K562 (cell line): ENCODE results near the gene ARMC2. TPM values are rescaled to one million over a fixed set of nuclear protein-coding genes. Genes with fewer than 3 reads are reported as not detected.

Experiments used
- ATAC-seq: fragments of 200-7000 bp; cut with Tn5 transposase; 3 replicates; pipeline ENCODE4 v1.9.1; 2020; ENCODE audit warnings: moderate library complexity
- BruUV-seq: library from RNA; stranded (reverse); fragments of 400-500 nt; replicated peaks from 2 replicates; lab custom pipeline; 2021; lab: Mats Ljungman, UMichigan
- CTCF ChIA-PET: fragments of 300-600 bp; formaldehyde crosslinking; extraction: SDS; loops from one replicate; lab custom pipeline; 2021; ENCODE audit warnings: low intra/inter-chr PET ratio; lab: Yijun Ruan, JAX
- POLR2A ChIA-PET: fragments of 300-600, 350-650 bp; sonication (Branson Sonifier 250); formaldehyde crosslinking; extraction: SDS; loops from one replicate; lab custom pipeline; 2021; ENCODE audit warnings: antibody characterized with exemption, inconsistent platforms; lab: Yijun Ruan, JAX
- DNase-seq, 4 experiments: peaks; one replicate each; pipeline versions ENCODE4 v3.0.0 to v3.0.0-alpha.2; 2011 to 2018; ENCODE audit warnings: low spot score in 3 of 4, mixed read lengths in 3 of 4; ENCODE audit errors: extremely low read depth in 1 of 4
- FAIRE-seq: peaks from 2 replicates; lab custom pipeline; 2011; peaks lifted over from hg19 to GRCh38; lab: Jason Lieb, UNC
- H2AFZ ChIP-seq: 2 replicates; pipeline ENCODE4 v1.6.0; 2011; ENCODE audit warnings: low read depth, low read length, control low read depth, inconsistent platforms
- H3K27ac ChIP-seq: fragments of 200-600 bp; 3 replicates; pipeline ENCODE4 v1.8.0; 2011; ENCODE audit warnings: low read depth, mild to moderate bottlenecking, control low read depth, inconsistent platforms, low read length, moderate library complexity, mixed read lengths; ENCODE audit errors: extremely low read depth
- H3K27me3 ChIP-seq, 2 experiments: fragments of 300-600 bp in 1 of 2; 2 replicates in 1 of 2; 3 replicates in 1 of 2; pipeline versions ENCODE4 v1.6.0 to v1.8.0; 2011; ENCODE audit warnings: inconsistent platforms in 2 of 2, low read length in 2 of 2, mild to moderate bottlenecking in 1 of 2, mixed read lengths in 1 of 2, moderate library complexity in 1 of 2; ENCODE audit not compliant: control insufficient read depth in 2 of 2, insufficient read depth in 2 of 2
- H3K36me3 ChIP-seq: fragments of 300-600 bp; 3 replicates; pipeline ENCODE4 v1.8.0; 2011; ENCODE audit warnings: mild to moderate bottlenecking, low read length, inconsistent platforms; ENCODE audit not compliant: control insufficient read depth, insufficient read depth
- H3K4me1 ChIP-seq, 2 experiments: fragments of 200-600 bp in 1 of 2; replicated peaks in 1 of 2; 2 replicates in 1 of 2; 3 replicates in 1 of 2; pipeline versions ENCODE4 v1.5.1 to v1.8.0; 2011; ENCODE audit warnings: inconsistent platforms in 2 of 2, low read length in 2 of 2, mild to moderate bottlenecking in 1 of 2, mixed read lengths in 1 of 2, moderate library complexity in 1 of 2; ENCODE audit not compliant: control insufficient read depth in 2 of 2, insufficient read depth in 2 of 2
- H3K4me2 ChIP-seq: 2 replicates; pipeline ENCODE4 v1.6.1; 2011; ENCODE audit warnings: low read length, control low read depth, inconsistent platforms, mixed read lengths; ENCODE audit not compliant: insufficient read depth
- H3K4me3 ChIP-seq: fragments of 200-600 bp; sonication (generic), shearing (Covaris generic); 2 replicates; pipeline ENCODE4 v1.5.1; 2016; ENCODE audit warnings: control low read depth, inconsistent platforms
- H3K79me2 ChIP-seq: fragments of 200-600 bp; 3 replicates; pipeline ENCODE4 v1.8.0; 2011; ENCODE audit warnings: low read length, inconsistent platforms; ENCODE audit not compliant: control insufficient read depth, insufficient read depth
- H3K9ac ChIP-seq, 2 experiments: 2 replicates each; pipeline versions ENCODE4 v1.6.0 to v1.6.1; 2011; ENCODE audit warnings: low read depth in 2 of 2, low read length in 2 of 2, control low read depth in 1 of 2, inconsistent platforms in 1 of 2, mild to moderate bottlenecking in 1 of 2, mixed read lengths in 1 of 2; ENCODE audit not compliant: insufficient read depth in 1 of 2
- H3K9me1 ChIP-seq: one replicate; pipeline ENCODE4 v1.6.0; 2011; ENCODE audit warnings: inconsistent platforms, mild to moderate bottlenecking, low read length, moderate library complexity; ENCODE audit not compliant: control insufficient read depth, insufficient read depth
- H3K9me3 ChIP-seq: replicated peaks from 2 replicates; pipeline ENCODE4 v1.5.1; 2011; ENCODE audit warnings: low read depth, low read length, inconsistent platforms; ENCODE audit not compliant: control insufficient read depth, insufficient read depth
- H4K20me1 ChIP-seq: replicated peaks from 2 replicates; pipeline ENCODE4 v1.6.1; 2011; ENCODE audit warnings: low read length, inconsistent platforms, mixed read lengths; ENCODE audit not compliant: control insufficient read depth, insufficient read depth
- ARID2 ChIP-seq: fragments of 450-650 bp; IDR thresholded peaks from 2 replicates; pipeline ENCODE4 v1.6.1; 2017; ENCODE audit warnings: antibody characterized with exemption, mild to moderate bottlenecking
- KLF13 ChIP-seq: fragments of 450-650 bp; IDR thresholded peaks from 2 replicates; pipeline ENCODE4 v1.6.1; 2016; ENCODE audit warnings: missing genetic modification characterization, low read depth, mild to moderate bottlenecking, missing compliant biosample characterization, moderate library complexity, borderline replicate concordance
- NFXL1 ChIP-seq: fragments of 450-650 bp; formaldehyde crosslinking; IDR thresholded peaks from 2 replicates; pipeline ENCODE4 v1.4.0; 2021; ENCODE audit warnings: mild to moderate bottlenecking
- PML ChIP-seq: IDR thresholded peaks from 2 replicates; pipeline ENCODE4 v1.6.1; 2012; ENCODE audit warnings: low read length, inconsistent platforms
- POLR2AphosphoS5 ChIP-seq: IDR thresholded peaks from 2 replicates; pipeline ENCODE4 v1.6.1; 2011; ENCODE audit warnings: mild to moderate bottlenecking, low read depth, low read length, moderate library complexity; ENCODE audit not compliant: control insufficient read depth, insufficient read depth
- SMARCC2 ChIP-seq: fragments of 450-650 bp; IDR thresholded peaks from 2 replicates; pipeline ENCODE4 v1.6.1; 2017; ENCODE audit warnings: antibody characterized with exemption, moderate library complexity, mild to moderate bottlenecking, low read depth
- SP2 ChIP-seq: IDR thresholded peaks from 2 replicates; pipeline ENCODE4 v1.6.1; 2011; ENCODE audit warnings: mild to moderate bottlenecking, low read depth, low read length, moderate library complexity; ENCODE audit not compliant: poor library complexity, severe bottlenecking; ENCODE audit errors: extremely low read depth
- XRCC5 ChIP-seq: fragments of 200-400 bp; formaldehyde crosslinking; IDR thresholded peaks from 2 replicates; pipeline ENCODE4 v1.6.1; 2017; ENCODE audit warnings: low read depth, mild to moderate bottlenecking, low read length
- ZNF212 ChIP-seq: fragments of 450-650 bp; formaldehyde crosslinking; IDR thresholded peaks from 2 replicates; pipeline ENCODE4 v1.4.0; 2020; ENCODE audit warnings: mild to moderate bottlenecking
- ZNF282 ChIP-seq: sonication (generic); formaldehyde crosslinking; IDR thresholded peaks from 2 replicates; pipeline ENCODE4 v1.8.1; 2023; ENCODE audit warnings: missing genetic modification reagents
- ZNF384 ChIP-seq: IDR thresholded peaks from 2 replicates; pipeline ENCODE4 v1.6.1; 2012; ENCODE audit warnings: low read depth, low read length, improper control_type of control experiment
- in situ Hi-C: fragments of 300-500 bp; cut with MboI; formaldehyde crosslinking; loops from 4 replicates; pipeline ENCODE4 v1.15.0; 2018; ENCODE audit warnings: inconsistent platforms, mixed read lengths
- intact Hi-C: fragments of 100-400 bp; cut with micrococcal nuclease; formaldehyde crosslinking; loops from 2 replicates; pipeline ENCODE4 v1.14.2; 2022
- polyA plus RNA-seq, 8 experiments: library from polyadenylated mRNA; depleted of rRNA in 4 of 8; stranded (reverse) in 5 of 8; unstranded in 3 of 8; fragments of >200 nt; fragmentation: Nextera tagmentation in 2 of 8; fragmentation: Illumina TruSeq in 1 of 8; extraction: Ambion mirVana in 2 of 8; extraction: Trizol in 1 of 8; gene quantifications; 2 replicates each; pipeline versions ENCODE4 v1.2.1 to v1.2.3, GENCODE V29; 2011 to 2014; ENCODE audit warnings: inconsistent platforms in 1 of 8, missing spikeins in 1 of 8
- total RNA-seq, 7 experiments: library from RNA; depleted of rRNA in 6 of 7; stranded (reverse); fragments of >200 nt in 6 of 7; fragmentation: Illumina TruSeq in 2 of 7; extraction: Trizol in 2 of 7; gene quantifications; 2 replicates each; pipeline versions ENCODE4 v1.2.1 to v1.2.3, GENCODE V29; 2011 to 2021; ENCODE audit warnings: low replicate concordance in 1 of 7
- TF ChIP-seq, protein P1 (sequence below), 2 experiments: fragments of 450-650 bp in 1 of 2; IDR thresholded peaks; 2 replicates each; pipeline ENCODE4 v1.6.1; 2011 to 2017; ENCODE audit warnings: low read depth in 2 of 2, antibody characterized with exemption in 1 of 2, borderline replicate concordance in 1 of 2, low read length in 1 of 2, mild to moderate bottlenecking in 1 of 2, mixed read lengths in 1 of 2; ENCODE audit not compliant: control insufficient read depth in 1 of 2
- TF ChIP-seq, protein P2 (sequence below): fragments of 250-450 bp; sonication (Bioruptor Pico); IDR thresholded peaks from 2 replicates; pipeline ENCODE4 v1.5.0; 2022; ENCODE audit warnings: mild to moderate bottlenecking

ARMC2 gene
- total and polyA plus RNA-seq, 9 of the 15 experiments (the other 6 are each of a cell fraction or from before 2014, with no cell fraction given) = 0.14 to 3.0 (median 0.82) TPM

DNA sequence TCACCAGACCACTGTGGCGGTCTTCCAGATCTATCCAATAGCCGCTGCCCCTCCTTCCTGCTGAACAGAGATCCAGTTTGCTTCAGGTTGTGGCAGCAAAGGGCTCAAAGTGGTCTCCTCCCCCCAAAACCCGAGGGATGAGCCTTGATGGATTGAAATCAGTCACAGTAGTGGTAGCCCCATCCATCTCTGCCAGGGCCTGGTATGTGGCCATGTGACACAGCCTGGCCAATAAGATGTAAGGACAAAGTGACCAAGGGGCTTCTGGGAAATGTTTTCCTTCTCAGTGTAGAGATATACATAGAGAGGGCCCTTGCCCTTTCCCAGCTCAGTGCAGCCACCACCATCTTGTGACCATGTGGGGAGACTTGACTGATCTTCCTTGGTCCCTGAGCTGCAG, 4.1 kb upstream of the ARMC2 start (continued):
- TF ChIP-seq, protein P1, sequence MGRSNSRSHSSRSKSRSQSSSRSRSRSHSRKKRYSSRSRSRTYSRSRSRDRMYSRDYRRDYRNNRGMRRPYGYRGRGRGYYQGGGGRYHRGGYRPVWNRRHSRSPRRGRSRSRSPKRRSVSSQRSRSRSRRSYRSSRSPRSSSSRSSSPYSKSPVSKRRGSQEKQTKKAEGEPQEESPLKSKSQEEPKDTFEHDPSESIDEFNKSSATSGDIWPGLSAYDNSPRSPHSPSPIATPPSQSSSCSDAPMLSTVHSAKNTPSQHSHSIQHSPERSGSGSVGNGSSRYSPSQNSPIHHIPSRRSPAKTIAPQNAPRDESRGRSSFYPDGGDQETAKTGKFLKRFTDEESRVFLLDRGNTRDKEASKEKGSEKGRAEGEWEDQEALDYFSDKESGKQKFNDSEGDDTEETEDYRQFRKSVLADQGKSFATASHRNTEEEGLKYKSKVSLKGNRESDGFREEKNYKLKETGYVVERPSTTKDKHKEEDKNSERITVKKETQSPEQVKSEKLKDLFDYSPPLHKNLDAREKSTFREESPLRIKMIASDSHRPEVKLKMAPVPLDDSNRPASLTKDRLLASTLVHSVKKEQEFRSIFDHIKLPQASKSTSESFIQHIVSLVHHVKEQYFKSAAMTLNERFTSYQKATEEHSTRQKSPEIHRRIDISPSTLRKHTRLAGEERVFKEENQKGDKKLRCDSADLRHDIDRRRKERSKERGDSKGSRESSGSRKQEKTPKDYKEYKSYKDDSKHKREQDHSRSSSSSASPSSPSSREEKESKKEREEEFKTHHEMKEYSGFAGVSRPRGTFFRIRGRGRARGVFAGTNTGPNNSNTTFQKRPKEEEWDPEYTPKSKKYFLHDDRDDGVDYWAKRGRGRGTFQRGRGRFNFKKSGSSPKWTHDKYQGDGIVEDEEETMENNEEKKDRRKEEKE (IDR thresholded peaks at IDR 0.05; ENCODE audit: borderline replicate concordance in 1 of 2, control insufficient read depth in 1 of 2, low read depth in 2 of 2, low read length in 1 of 2) = no peak
- TF ChIP-seq, protein P2, sequence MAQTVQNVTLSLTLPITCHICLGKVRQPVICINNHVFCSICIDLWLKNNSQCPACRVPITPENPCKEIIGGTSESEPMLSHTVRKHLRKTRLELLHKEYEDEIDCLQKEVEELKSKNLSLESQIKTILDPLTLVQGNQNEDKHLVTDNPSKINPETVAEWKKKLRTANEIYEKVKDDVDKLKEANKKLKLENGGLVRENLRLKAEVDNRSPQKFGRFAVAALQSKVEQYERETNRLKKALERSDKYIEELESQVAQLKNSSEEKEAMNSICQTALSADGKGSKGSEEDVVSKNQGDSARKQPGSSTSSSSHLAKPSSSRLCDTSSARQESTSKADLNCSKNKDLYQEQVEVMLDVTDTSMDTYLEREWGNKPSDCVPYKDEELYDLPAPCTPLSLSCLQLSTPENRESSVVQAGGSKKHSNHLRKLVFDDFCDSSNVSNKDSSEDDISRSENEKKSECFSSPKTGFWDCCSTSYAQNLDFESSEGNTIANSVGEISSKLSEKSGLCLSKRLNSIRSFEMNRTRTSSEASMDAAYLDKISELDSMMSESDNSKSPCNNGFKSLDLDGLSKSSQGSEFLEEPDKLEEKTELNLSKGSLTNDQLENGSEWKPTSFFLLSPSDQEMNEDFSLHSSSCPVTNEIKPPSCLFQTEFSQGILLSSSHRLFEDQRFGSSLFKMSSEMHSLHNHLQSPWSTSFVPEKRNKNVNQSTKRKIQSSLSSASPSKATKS (CRISPR knock-in tag) = no peak
- no peak for TF ChIP-seq XRCC5

DNA sequence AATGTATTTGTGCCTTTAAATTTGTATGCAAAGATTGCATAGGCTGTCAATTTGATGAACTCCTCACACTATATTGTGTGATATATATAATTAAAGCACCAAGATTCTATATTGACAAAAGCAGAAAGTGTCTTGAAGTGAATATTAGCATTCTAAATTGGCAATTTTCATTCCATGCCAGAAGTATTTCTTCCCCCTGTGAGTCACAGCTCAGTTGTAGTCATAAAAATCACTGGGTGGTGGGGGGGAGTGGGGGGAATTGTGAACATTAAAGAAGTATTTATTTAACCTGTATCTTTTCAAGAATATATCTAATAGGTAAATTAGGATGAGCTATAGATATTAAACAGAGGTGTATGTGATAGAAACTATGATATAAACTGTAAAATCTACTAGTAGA, 3.1 kb upstream of the ARMC2 start:
- peaks cover 0 to 18% of the 10 kb centered on the region in 2 experiments; a peak in 2 of 5 replicates for H3K27me3 ChIP-seq
- ATAC-seq (no peak), DNase-seq (no peak), FAIRE-seq (no peak)
- POLR2A ChIA-PET = interaction anchor here (0.6 kb wide), 1 partner anchor 174 kb away, joined by 3 read pairs; no protein-coding TSS in a partner anchor
- H3K27ac ChIP-seq = no peak overlapping the region
- H3K9me1 ChIP-seq = no peaks in the 10 kb centered on the region
- in situ Hi-C loops = no loop called here
- H4K20me1 ChIP-seq = no peaks in the 10 kb centered on the region
- H2AFZ ChIP-seq = no peak overlapping the region
- H3K36me3 ChIP-seq = no peaks in the 10 kb centered on the region
- H3K4me2 ChIP-seq = no peak overlapping the region
- H3K4me3 ChIP-seq = no peak overlapping the region
- peaks cover 5 to 9% of the 10 kb centered on the region in 2 experiments; a peak in 4 of 5 replicates for H3K4me1 ChIP-seq
- no peaks in the 10 kb centered on the region for H3K79me2 ChIP-seq
- CTCF ChIA-PET = no interaction called here
- no peak overlapping the region for H3K9ac ChIP-seq
- intact Hi-C loops = no loop called here
- no TSS peak for BruUV-seq
- H3K9me3 ChIP-seq = no peaks in the 10 kb centered on the region
- TF ChIP-seq NFXL1 (CRISPR knock-in tag) = no peak
- TF ChIP-seq KLF13 (tag) = no peak
- TF ChIP-seq ZNF384 = no peak
- no peak for TF ChIP-seq ZNF212 (CRISPR knock-in tag)
- TF ChIP-seq, protein P1 (IDR thresholded peaks at IDR 0.05; ENCODE audit: borderline replicate concordance in 1 of 2, control insufficient read depth in 1 of 2, low read depth in 2 of 2, low read length in 1 of 2) = no peak
- no peak for TF ChIP-seq SMARCC2
- no peak for TF ChIP-seq SP2
- no peak for TF ChIP-seq POLR2AphosphoS5
- no peak for TF ChIP-seq ZNF282 (CRISPR knock-in tag)
- TF ChIP-seq ARID2 = no peak
- no peak for TF ChIP-seq PML
